ENCODE results near the gene GSPT2. TPM values are rescaled to one million over a fixed set of nuclear protein-coding genes. Genes with fewer than 3 reads are reported as not detected.

Gene GSPT2
- total RNA-seq, 1 donor, result 9.8 TPM

DNA sequence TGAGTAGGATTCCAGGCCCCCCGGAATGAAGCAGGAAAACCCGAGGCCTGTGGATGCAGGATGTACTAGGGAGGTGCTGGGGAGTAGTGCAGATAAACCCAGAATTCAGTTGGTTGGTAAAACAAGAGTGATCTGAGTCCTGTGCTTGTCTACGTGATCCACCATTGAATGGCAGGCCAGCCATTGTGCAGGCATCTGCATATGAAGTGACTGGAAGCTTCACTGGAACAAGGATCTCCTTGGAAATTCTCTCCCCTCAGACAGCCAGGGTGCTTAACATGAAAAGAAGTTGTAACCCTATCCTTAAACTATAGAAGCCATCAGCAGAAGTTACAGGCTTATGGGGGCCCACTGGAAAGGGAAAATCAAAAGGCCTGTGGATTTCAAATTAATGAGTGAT, 656 bp upstream of the GSPT2 start:
- H3K4me3 ChIP-seq (ENCODE audit: low read depth, low read length), result peak overlapping the region; percentile 77
- DNase-seq (ENCODE audit: low read depth), result no peak

DNA sequence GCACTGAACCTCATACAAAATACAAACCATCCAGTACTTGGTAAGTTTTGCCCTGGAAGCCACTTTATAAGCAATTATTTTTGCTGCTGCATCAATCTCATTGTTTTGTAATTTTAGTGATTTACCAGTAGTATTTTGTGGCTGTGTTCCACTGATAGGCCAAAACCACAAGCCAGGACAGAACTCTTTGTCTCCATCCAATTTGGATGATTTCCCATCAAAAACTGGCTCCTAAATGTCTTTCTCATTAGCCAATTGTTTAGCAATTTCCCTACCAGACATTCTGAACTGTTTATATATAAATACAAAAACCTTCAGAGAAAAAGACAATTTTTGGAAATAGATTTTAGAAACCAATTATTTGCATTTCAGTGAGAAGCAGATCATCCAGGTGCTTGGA, 4.4 kb downstream of the GSPT2 start:
- H3K4me3 ChIP-seq (ENCODE audit: low read depth, low read length), result no peak overlapping the region
- peak; percentile 26 for DNase-seq (ENCODE audit: low read depth)
- TF ChIP-seq, protein P1, sequence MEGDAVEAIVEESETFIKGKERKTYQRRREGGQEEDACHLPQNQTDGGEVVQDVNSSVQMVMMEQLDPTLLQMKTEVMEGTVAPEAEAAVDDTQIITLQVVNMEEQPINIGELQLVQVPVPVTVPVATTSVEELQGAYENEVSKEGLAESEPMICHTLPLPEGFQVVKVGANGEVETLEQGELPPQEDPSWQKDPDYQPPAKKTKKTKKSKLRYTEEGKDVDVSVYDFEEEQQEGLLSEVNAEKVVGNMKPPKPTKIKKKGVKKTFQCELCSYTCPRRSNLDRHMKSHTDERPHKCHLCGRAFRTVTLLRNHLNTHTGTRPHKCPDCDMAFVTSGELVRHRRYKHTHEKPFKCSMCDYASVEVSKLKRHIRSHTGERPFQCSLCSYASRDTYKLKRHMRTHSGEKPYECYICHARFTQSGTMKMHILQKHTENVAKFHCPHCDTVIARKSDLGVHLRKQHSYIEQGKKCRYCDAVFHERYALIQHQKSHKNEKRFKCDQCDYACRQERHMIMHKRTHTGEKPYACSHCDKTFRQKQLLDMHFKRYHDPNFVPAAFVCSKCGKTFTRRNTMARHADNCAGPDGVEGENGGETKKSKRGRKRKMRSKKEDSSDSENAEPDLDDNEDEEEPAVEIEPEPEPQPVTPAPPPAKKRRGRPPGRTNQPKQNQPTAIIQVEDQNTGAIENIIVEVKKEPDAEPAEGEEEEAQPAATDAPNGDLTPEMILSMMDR (IDR thresholded peaks at IDR 0.05; ENCODE audit: insufficient read depth, low read length), result no peak

More for the DNA sequence above, 656 bp upstream of the GSPT2 start:
- TF ChIP-seq, protein P1 (IDR thresholded peaks at IDR 0.05; ENCODE audit: insufficient read depth, low read length), result no peak

DNA sequence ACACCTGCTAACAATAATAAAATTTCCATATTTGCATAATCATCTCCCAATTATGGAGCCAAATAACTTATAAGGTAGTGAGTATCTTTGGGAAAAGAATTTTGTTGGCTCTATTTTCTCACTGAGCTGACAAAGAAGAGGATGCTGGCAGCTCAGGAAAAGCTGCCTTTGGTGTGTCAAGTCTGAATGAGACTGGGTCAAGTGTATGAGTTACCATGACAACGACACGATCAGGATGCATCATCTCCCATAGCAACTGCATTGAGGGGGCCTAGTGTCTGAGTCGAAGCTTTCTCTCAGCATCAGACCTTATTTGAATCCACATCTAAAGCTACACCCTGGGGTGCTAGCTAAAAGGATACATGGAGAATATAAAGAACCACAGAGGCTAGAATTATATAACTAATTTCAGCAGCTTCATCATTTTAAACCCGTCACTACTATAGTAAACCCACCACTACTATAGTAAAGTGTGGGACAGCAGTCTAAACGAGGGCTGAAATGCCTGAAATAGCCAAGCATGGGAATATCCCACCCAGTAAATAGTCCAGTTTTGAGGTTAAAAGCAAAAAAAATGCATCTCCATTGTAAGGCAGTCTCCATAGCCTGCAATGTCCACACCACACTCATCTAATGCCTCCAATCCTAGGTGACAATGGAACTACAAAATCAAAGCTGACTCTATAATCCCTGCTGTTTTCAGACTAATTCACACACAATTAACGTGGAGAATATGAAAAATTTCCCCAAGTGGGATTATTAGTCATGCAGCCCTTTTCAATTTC, 16.0 kb downstream of the GSPT2 start:
- DNase-seq (ENCODE audit: low read depth), result no peak
- no peak overlapping the region for H3K4me3 ChIP-seq (ENCODE audit: low read depth, low read length)
- TF ChIP-seq, protein P1 (IDR thresholded peaks at IDR 0.05; ENCODE audit: insufficient read depth, low read length), result no peak

DNA sequence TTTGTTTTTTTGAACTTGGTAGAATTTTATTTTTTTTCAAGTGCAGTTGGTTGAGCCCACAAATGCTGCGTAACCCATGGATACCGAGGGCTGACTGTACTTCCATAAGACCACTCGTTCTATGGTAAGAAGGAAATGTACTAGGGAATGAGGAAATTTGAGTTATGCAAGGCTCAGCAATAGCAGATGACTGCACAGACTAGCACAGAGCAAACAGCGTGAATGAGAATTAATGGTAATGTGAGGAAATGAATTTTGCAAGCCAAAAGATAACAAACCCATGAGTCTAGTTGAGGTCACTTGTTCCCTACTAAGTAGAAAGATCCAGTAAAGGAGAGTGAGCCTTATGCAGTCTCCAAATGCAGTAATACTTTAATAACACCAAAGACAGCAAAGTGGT, 17.4 kb downstream of the GSPT2 start:
- no peak overlapping the region for H3K4me3 ChIP-seq (ENCODE audit: low read depth, low read length)
- TF ChIP-seq, protein P1 (IDR thresholded peaks at IDR 0.05; ENCODE audit: insufficient read depth, low read length), result no peak
- DNase-seq (ENCODE audit: low read depth), result no peak

DNA sequence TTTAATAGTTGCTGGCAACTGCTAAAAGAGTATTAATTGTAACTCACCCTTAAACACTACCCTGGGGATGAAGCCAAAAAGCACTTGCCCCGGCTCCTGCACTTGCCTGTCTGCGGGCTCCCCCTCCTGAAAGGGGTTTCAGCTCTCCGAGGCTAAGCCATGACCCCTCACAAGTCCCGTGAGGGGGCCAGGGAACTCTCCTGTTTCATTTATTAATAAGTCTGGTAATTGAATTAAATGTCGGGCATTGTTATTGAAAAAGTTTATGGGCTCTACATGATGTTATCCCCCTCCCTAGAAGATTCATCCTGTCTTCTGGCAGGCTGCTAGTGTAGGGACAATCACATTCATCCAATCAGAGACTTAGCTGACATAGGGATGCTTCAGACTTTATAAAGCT, 23.3 kb downstream of the GSPT2 start:
- no peak for DNase-seq (ENCODE audit: low read depth)
- H3K4me3 ChIP-seq (ENCODE audit: low read depth, low read length), result no peak overlapping the region
- TF ChIP-seq, protein P1 (IDR thresholded peaks at IDR 0.05; ENCODE audit: insufficient read depth, low read length), result no peak

DNA sequence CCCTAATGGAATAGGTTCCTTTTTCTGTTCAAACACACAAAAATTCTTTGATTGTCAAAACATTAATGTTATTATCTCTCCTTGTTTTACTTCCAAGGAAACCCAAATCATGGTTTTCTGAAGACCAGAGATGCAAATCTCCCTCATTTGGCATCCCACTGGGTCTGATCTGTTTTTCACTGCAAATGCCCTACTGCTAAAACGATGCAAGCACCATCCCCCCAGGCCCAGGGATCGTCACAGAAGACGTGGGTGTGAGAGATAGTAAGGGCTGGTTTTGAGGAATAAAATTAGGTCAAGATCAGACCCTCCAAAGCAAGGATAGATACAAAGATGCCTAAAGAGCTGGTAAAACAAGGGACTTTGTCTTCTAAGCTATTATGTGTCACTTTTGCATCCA, 33.6 kb downstream of the GSPT2 start:
- TF ChIP-seq, protein P1 (IDR thresholded peaks at IDR 0.05; ENCODE audit: insufficient read depth, low read length), result no peak
- no peak for DNase-seq (ENCODE audit: low read depth)
- no peak overlapping the region for H3K4me3 ChIP-seq (ENCODE audit: low read depth, low read length)

DNA sequence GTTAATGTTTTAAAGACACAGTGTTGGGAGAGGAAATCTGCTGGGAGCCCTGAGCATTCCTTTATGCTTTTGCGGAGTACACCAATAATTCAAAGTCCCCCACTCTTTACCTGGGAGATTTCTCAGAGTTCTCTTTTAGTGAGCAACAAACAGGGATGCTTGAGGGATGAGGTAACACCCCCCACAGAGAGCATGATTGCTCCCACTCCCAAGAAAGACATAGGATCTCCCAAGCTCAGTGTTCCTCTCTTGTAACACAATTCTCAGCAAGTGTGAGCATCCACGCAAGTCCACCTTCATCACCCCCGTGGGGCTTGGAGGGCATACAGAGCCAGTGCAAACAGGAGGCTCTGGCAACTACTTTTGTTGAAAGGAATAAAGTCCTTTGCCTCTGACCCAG, 36.1 kb downstream of the GSPT2 start:
- no peak overlapping the region for H3K4me3 ChIP-seq (ENCODE audit: low read depth, low read length)
- DNase-seq (ENCODE audit: low read depth), result no peak
- TF ChIP-seq, protein P1 (IDR thresholded peaks at IDR 0.05; ENCODE audit: insufficient read depth, low read length), result no peak

Data from fibroblast of the aortic adventitia (primary cell).